ENCODE measurements around the gene RECK. TPM values are rescaled to one million over a fixed set of nuclear protein-coding genes. Genes with fewer than 3 reads are reported as not detected.

The RECK gene
- total RNA-seq, 4 donors from 2014 or later: 7.1 to 20.0 (median 18.6) TPM

DNA sequence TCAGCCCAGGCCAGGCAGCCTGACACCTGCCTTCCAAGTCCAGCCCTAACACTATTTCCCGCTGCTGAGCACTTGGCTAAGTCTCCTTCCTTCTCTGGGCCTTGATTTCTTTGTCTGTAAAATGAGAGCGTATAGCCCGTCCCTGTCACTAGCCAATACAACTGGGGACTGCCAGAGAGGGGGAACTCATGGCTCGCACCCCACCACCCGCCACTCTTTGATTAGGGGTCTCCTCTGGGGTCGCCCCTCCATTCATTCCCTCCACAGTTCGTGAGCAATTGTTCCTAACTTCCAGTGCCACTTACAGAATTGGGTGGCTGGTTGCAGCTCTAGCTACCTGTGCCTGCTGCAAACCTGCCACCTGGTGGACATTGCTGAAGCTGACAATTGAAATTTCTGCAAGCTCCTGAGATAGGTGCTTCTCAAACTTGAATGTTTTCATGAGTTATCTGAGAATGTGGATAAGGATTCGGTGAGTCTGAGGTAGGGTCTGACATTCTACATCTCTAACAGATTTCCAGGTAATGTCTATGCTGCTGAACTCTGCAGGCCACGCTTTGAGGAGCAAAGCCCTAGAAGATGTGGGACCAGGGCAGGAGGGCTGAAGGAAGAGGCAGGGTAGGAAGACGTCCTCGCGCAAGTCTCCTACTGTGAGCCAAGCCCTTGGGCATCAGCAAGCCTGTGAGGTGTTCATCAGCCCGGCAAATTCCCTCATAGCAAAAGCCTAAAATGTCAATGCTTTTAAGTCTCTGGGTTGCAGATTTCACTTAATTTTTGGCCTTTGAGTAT lies 13.3 kb upstream of the RECK start:
- H3K27ac ChIP-seq: no peak overlapping the region
- H3K9me3 ChIP-seq: no peaks in the 10 kb centered on the region
- H3K4me1 ChIP-seq: peaks cover 0 to 3% of the 10 kb centered on the region in 2 donors
- H3K36me3 ChIP-seq: no peaks in the 10 kb centered on the region
- intact Hi-C loops (cut with DNase I): loop anchor here (5.0 kb wide), 2 partner anchors 66 to 121 kb away; partner anchors contain the start of gene OR2S2
- TF ChIP-seq POLR2A (IDR thresholded peaks at IDR 0.05): no peak
- TF ChIP-seq, protein P1, sequence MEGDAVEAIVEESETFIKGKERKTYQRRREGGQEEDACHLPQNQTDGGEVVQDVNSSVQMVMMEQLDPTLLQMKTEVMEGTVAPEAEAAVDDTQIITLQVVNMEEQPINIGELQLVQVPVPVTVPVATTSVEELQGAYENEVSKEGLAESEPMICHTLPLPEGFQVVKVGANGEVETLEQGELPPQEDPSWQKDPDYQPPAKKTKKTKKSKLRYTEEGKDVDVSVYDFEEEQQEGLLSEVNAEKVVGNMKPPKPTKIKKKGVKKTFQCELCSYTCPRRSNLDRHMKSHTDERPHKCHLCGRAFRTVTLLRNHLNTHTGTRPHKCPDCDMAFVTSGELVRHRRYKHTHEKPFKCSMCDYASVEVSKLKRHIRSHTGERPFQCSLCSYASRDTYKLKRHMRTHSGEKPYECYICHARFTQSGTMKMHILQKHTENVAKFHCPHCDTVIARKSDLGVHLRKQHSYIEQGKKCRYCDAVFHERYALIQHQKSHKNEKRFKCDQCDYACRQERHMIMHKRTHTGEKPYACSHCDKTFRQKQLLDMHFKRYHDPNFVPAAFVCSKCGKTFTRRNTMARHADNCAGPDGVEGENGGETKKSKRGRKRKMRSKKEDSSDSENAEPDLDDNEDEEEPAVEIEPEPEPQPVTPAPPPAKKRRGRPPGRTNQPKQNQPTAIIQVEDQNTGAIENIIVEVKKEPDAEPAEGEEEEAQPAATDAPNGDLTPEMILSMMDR (IDR thresholded peaks at IDR 0.05): peak; percentile 32 to 87 (median 82)
- no peak overlapping the region for H3K4me3 ChIP-seq (replicated peaks in 1 of 3)
- no peaks in the 10 kb centered on the region for H3K27me3 ChIP-seq
- WGBS, 2 donors: 45% methylated on average over 13 of the region's 13 CpGs
- DNase-seq: peak; percentile 78 to 81

DNA sequence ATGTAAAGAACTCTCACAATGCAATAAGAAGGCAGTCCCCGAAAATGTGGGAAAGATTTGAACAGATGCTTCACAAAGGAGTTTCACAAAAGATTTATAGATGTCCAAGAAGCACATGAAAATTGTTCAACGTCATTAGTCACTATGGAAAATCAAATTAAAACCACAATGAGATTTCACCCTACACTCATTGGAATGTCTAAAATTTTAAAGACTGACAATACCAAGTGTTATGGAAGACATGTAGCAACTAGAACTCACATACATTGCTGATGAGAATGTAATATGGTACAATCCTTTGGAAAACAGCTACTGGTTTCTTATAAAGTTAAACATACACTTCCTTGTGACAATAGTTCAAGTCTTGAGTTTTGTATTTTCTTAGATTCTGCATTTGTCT lies 11.0 kb upstream of the RECK start:
- Histone ChIP-seq H3K4me3 (replicated peaks in 1 of 3) (no peak overlapping the region), H3K27me3 (no peaks in the 10 kb centered on the region), H3K27ac (no peak overlapping the region), H3K36me3 (no peaks in the 10 kb centered on the region), H3K4me1 (peaks cover 0 to 3% of the 10 kb centered on the region in 2 donors), H3K9me3 (no peaks in the 10 kb centered on the region)
- TF ChIP-seq, protein P1 (IDR thresholded peaks at IDR 0.05): no peak
- TF ChIP-seq POLR2A (IDR thresholded peaks at IDR 0.05): no peak
- DNase-seq: no peak
- WGBS, 2 donors: 93 to 95% methylated on average over 2 of the region's 2 CpGs
- intact Hi-C loops (cut with DNase I): no loop called here

DNA sequence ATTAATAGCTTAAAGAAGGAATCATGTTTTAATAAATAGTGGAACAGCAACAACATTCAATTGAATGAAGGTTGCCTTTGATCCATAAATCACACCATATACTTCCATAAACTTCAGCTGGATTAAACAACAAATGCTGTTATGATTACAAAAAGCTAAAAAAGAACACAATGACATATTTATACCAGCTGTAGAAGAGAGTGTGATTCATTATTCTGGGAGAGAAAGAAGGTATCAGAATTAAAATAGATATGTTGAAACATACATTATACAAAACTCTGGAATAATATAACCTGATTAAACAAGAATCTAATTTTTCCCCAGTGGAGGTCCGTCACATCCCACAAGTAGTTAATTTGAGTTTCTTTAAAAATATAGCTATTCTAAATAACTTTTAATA lies 7.5 kb upstream of the RECK start:
- H3K4me1 ChIP-seq: no peaks in the 10 kb centered on the region
- intact Hi-C loops (cut with DNase I): no loop called here
- TF ChIP-seq, protein P1 (IDR thresholded peaks at IDR 0.05): no peak
- no peak for TF ChIP-seq POLR2A (IDR thresholded peaks at IDR 0.05)
- H3K27ac ChIP-seq: no peak overlapping the region
- no peak overlapping the region for H3K4me3 ChIP-seq (replicated peaks in 1 of 3)
- H3K9me3 ChIP-seq: no peaks in the 10 kb centered on the region
- WGBS, 2 donors: 96 to 98% methylated on average over 1 of the region's 1 CpG
- no peaks in the 10 kb centered on the region for H3K27me3 ChIP-seq
- H3K36me3 ChIP-seq: no peaks in the 10 kb centered on the region
- DNase-seq: no peak

DNA sequence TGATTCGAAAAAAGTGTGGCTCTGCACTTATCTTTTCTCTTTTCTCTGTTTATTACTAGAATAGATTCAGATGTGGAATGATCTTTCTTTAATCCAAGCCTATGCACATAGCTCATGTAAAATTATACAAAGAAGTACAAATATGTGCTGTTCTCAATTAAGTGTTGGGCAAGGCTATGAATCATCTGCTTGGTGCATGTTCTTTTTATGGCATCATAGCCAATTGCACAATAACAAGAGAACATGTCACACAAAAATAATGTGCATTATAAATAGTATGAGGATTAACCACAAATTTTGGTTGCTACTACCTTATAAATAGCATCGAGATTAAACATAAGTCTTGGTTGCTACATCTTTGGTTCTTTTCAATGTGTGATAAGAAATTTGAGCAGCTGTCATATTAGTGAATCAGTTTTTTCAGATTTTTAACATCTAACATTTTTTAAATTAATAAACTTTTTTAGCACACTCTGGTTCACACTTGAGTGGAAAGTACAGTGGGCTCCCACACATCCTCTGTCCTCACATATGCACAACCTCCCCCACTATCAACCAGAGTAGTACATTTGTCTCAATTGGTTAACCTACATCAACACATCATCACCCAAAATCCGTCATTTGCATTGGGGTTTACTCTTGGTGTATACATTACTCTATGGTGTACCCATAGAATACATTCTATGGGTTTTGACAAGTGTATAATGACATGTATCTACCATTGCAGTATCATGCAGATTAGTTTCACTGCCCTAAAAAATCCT lies 6.8 kb upstream of the RECK start:
- no peak for DNase-seq
- Histone ChIP-seq H3K36me3 (no peaks in the 10 kb centered on the region), H3K27ac (no peak overlapping the region), H3K4me1 (no peaks in the 10 kb centered on the region), H3K27me3 (no peaks in the 10 kb centered on the region), H3K9me3 (no peaks in the 10 kb centered on the region), H3K4me3 (replicated peaks in 1 of 3) (no peak overlapping the region)
- intact Hi-C loops (cut with DNase I): no loop called here
- TF ChIP-seq POLR2A (IDR thresholded peaks at IDR 0.05): no peak
- TF ChIP-seq, protein P1 (IDR thresholded peaks at IDR 0.05): no peak
- 72 to 75% methylated on average over 3 of the region's 3 CpGs for WGBS, 2 donors

DNA sequence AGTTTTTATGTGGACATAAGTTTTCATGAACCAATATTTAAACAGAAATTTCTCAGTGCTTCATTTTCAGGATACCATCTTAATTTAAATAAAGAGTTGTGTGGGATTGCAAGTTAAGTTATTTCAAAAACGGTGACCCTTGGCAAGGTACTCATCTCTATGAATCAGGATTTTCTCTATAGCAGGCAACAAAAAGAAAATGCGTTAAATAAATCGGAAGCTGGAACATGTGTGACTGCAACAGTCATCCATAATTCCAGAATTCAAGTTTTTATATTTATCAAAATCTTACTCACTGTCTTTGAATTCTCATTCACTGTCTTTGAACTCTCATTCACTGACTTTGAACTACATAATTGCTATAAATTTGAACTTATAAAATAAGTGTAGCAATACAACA lies 5.8 kb upstream of the RECK start:
- H3K27me3 ChIP-seq: no peaks in the 10 kb centered on the region
- whole genome bisulfite sequencing, 2 donors: 89 to 93% methylated on average over 3 of the region's 3 CpGs
- H3K9me3 ChIP-seq: no peaks in the 10 kb centered on the region
- no peak overlapping the region for H3K4me3 ChIP-seq (replicated peaks in 1 of 3)
- no peaks in the 10 kb centered on the region for H3K4me1 ChIP-seq
- H3K27ac ChIP-seq: no peak overlapping the region
- TF ChIP-seq, protein P1 (IDR thresholded peaks at IDR 0.05): no peak
- TF ChIP-seq POLR2A (IDR thresholded peaks at IDR 0.05): no peak
- no peak for DNase-seq
- H3K36me3 ChIP-seq: no peaks in the 10 kb centered on the region
- intact Hi-C loops (cut with DNase I): no loop called here
